OCI-LY7 (cell line): ENCODE measurements around the gene CNOT3. TPM values are rescaled to one million over a fixed set of nuclear protein-coding genes. Genes with fewer than 3 reads are reported as not detected.
A peak's percentile ranks its signal among the peaks of the same experiment; 100 is the strongest.

ENCODE experiments used
- BruUV-seq: library from RNA; stranded (reverse); fragments of 400-500 nt; replicated peaks from 2 replicates; lab custom pipeline; 2021; lab: Mats Ljungman, UMichigan
- CTCF ChIA-PET: fragments of 300-600 bp; sonication (Branson Sonifier 250); formaldehyde crosslinking; loops from one replicate; lab custom pipeline; 2022; ENCODE audit warnings: antibody characterized with exemption; ENCODE audit not compliant: unreplicated experiment; lab: Charles Lee
- POLR2A ChIA-PET: fragments of 300-600 bp; sonication (Branson Sonifier 250); formaldehyde crosslinking; loops from one replicate; lab custom pipeline; 2022; ENCODE audit warnings: antibody characterized with exemption; lab: Charles Lee
- DNase-seq: peaks from one replicate; pipeline ENCODE4 v3.0.0-alpha.2; 2015; ENCODE audit warnings: low spot score
- H2AFZ ChIP-seq: fragments of 200-600 bp; sonication (generic), shearing (Covaris generic); 2 replicates; pipeline ENCODE4 v1.6.1; 2014; ENCODE audit warnings: mild to moderate bottlenecking, antibody characterized with exemption, low read length, moderate library complexity
- H3K27ac ChIP-seq: fragments of 200-600 bp; sonication (generic); 2 replicates; pipeline ENCODE4 v1.5.1; 2014; ENCODE audit warnings: mixed run types, low read depth, mild to moderate bottlenecking, moderate library complexity, low read length, inconsistent platforms; ENCODE audit not compliant: poor library complexity, severe bottlenecking
- H3K36me3 ChIP-seq: fragments of 200-600 bp; sonication (generic); 2 replicates; pipeline ENCODE4 v1.6.1; 2014; ENCODE audit warnings: mild to moderate bottlenecking, antibody characterized with exemption, low read length, moderate library complexity, mixed read lengths; ENCODE audit not compliant: insufficient read depth
- H3K4me1 ChIP-seq: fragments of 200-600 bp; sonication (generic); 2 replicates; pipeline ENCODE4 v1.5.1; 2014; ENCODE audit warnings: mild to moderate bottlenecking, low read length; ENCODE audit not compliant: insufficient read depth, poor library complexity, severe bottlenecking
- H3K4me2 ChIP-seq: fragments of 200-600 bp; sonication (generic); 2 replicates; pipeline ENCODE4 v1.6.1; 2014; ENCODE audit warnings: mild to moderate bottlenecking, low read length
- H3K4me3 ChIP-seq: fragments of 200-600 bp; sonication (generic); 2 replicates; pipeline ENCODE4 v1.5.1; 2014; ENCODE audit warnings: mild to moderate bottlenecking, low read depth, low read length; ENCODE audit not compliant: poor library complexity, severe bottlenecking
- H3K79me2 ChIP-seq: fragments of 200-600 bp; sonication (generic); 2 replicates; pipeline ENCODE4 v1.6.1; 2016; ENCODE audit warnings: low read depth, mild to moderate bottlenecking, low read length, moderate library complexity, mixed read lengths; ENCODE audit not compliant: insufficient read depth
- H3K9me2 ChIP-seq: fragments of 200-600 bp; sonication (generic); 2 replicates; pipeline ENCODE4 v1.6.1; 2016; ENCODE audit warnings: mild to moderate bottlenecking, low read length, mixed read lengths; ENCODE audit not compliant: insufficient read depth
- H3K9me3 ChIP-seq: fragments of 200-600 bp; sonication (generic); 2 replicates; pipeline ENCODE4 v1.6.1; 2014; ENCODE audit warnings: mild to moderate bottlenecking, mixed run types, low read length, mixed read lengths
- H4K20me1 ChIP-seq: fragments of 200-600 bp; sonication (generic); 2 replicates; pipeline ENCODE4 v1.6.1; 2014; ENCODE audit warnings: mild to moderate bottlenecking, antibody characterized with exemption, low read length, moderate library complexity, mixed read lengths; ENCODE audit not compliant: insufficient read depth
- CTCF ChIP-seq: fragments of 200-600 bp; sonication (generic); conservative IDR thresholded peaks from 2 replicates; pipeline ENCODE4 v1.5.1; 2014; ENCODE audit warnings: mild to moderate bottlenecking, antibody characterized with exemption, low read length, moderate library complexity, mixed read lengths
- EZH2phosphoT487 ChIP-seq: fragments of 200-600 bp; sonication (generic); IDR thresholded peaks from 2 replicates; pipeline ENCODE4 v1.6.1; 2018; ENCODE audit warnings: low read depth, borderline replicate concordance, mild to moderate bottlenecking, mixed run types, antibody characterized with exemption, low read length, moderate library complexity, mixed read lengths
- intact Hi-C: fragments of 100-400 bp; cut with micrococcal nuclease; formaldehyde crosslinking; loops from one replicate; pipeline ENCODE4 v1.10.0; 2022; ENCODE audit not compliant: unreplicated experiment
- total RNA-seq, 2 experiments: library from RNA; depleted of rRNA in 1 of 2; stranded (reverse); fragments of >200 nt in 1 of 2; shearing (Covaris generic) in 1 of 2; gene quantifications; 2 replicates each; pipeline ENCODE4 v1.2.3, GENCODE V29; 2014 to 2022

CNOT3 gene
- total RNA-seq, 2 experiments from 2014 or later, result 18.4 to 54.8 TPM

GRCh38 chr19:54159352-54160181 lies 22.0 kb downstream of the CNOT3 start, which contains the start of gene LENG1:
Gene LENG1 (minus strand): TSS chr19:54159721. CDS start chr19:54159695, 26 bp downstream.
- peak within 1 kb of the TSS; percentile 91 for H3K4me2 ChIP-seq
- H3K36me3 ChIP-seq, result peaks cover 35% of the 10 kb centered on the region
- BruUV-seq, result no TSS peak
- H3K27ac ChIP-seq, result peak within 1 kb of the TSS; percentile 82
- no peaks in the 10 kb centered on the region for H3K9me2 ChIP-seq
- TF ChIP-seq CTCF (peak; percentile 64), EZH2phosphoT487 (no peak)
- peak within 1 kb of the TSS; percentile 81 for H3K4me3 ChIP-seq
- no peaks in the 10 kb centered on the region for H3K9me3 ChIP-seq
- no peaks in the 10 kb centered on the region for H4K20me1 ChIP-seq
- peaks cover 6% of the 10 kb centered on the region; the same call in 1 of the 2 replicates for H3K79me2 ChIP-seq
- peak within 1 kb of the TSS; percentile 63 for H2AFZ ChIP-seq
- peak; percentile 100 for DNase-seq
- ChIA-PET CTCF (no interaction called here), POLR2A (interaction anchor here (0.5 to 2.4 kb wide), 4 partner anchors 9 to 38 kb away, joined by 3 to 10 read pairs (median 6); partner anchors contain the start of genes CNOT3 and MBOAT7)
- intact Hi-C loops, result loop anchor here (2.0 kb wide), 3 partner anchors 23 to 57 kb away; partner anchors contain the start of genes CNOT3, NDUFA3 and TSEN34
- H3K4me1 ChIP-seq, result peaks cover 26% of the 10 kb centered on the region

DNA sequence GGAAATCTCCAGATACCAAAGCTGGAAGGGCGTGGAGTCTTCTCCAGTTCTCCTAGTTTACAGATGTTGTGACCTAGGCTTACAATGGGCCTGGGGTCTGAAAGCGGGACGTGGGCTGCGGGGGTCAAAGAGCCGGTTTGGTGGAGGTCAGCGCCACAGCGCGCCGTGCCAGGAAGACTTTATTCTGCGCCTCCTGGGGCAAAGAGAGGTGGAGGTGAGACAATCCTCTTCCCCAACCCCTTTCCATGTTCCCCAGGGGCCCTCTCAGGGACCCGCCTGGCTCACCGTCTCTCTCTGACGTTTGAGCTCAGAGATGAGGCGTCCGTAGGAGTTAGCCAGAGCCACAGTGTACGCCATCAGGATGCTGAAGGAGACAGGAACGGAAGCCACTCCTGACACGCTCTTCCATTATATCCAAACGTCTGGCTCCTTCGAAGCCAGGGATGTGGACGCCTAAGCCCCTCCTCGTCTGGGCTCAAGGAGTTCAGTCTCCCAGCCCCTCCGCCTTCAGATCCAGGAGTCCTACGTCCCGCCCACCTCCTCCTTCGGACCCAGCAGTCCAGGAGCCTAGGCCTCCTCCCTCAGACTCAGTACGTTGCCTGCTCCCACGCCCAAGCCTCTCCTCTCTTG lies 22.7 kb downstream of the CNOT3 start:
- peaks cover 24% of the 10 kb centered on the region for H3K4me1 ChIP-seq
- no peaks in the 10 kb centered on the region for H3K9me2 ChIP-seq
- DNase-seq, result no peak
- peak overlapping the region; percentile 54 for H3K27ac ChIP-seq
- ChIA-PET CTCF (no interaction called here), POLR2A (interaction anchor here (1.2 to 2.4 kb wide), 2 partner anchors 9 to 29 kb away, joined by 3 to 10 read pairs; partner anchors contain the start of gene MBOAT7)
- H3K4me2 ChIP-seq, result peak overlapping the region; percentile 91
- peaks cover 27% of the 10 kb centered on the region for H3K36me3 ChIP-seq
- peak overlapping the region; percentile 81 for H3K4me3 ChIP-seq
- peak overlapping the region; percentile 63 for H2AFZ ChIP-seq
- no peak for TF ChIP-seq EZH2phosphoT487
- intact Hi-C loops, result no loop called here
- H3K9me3 ChIP-seq, result no peaks in the 10 kb centered on the region
- H4K20me1 ChIP-seq, result no peaks in the 10 kb centered on the region
- H3K79me2 ChIP-seq, result peaks cover 6% of the 10 kb centered on the region; the same call in 1 of the 2 replicates
- TSS peak; percentile 79 for BruUV-seq

DNA sequence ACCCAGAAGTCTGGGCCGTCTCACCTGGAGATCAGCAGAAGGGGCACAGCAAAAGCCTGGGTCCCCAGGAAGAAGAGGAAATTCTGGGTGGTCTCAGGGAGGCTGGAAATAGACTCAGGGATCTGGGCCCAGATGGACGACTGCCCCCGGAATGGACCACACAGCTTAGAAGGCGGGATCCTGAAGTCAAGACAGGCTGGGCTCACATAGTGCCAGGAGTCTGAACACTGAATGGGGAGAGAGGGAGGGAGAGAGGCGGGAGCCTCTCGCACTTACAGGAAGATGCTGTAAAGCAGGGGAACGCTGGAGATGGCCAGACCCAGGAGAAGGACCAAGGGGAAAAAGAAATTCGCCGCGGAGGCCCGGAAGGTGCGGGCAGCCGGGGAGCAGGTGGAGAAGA lies 23.3 kb downstream of the CNOT3 start:
- DNase-seq, result no peak
- no TSS peak for BruUV-seq
- no peaks in the 10 kb centered on the region for H3K9me2 ChIP-seq
- H3K27ac ChIP-seq, result no peak overlapping the region
- peaks cover 24% of the 10 kb centered on the region for H3K4me1 ChIP-seq
- intact Hi-C loops, result no loop called here
- no peaks in the 10 kb centered on the region for H3K9me3 ChIP-seq
- peak overlapping the region; percentile 91 for H3K4me2 ChIP-seq
- CTCF ChIA-PET, result no interaction called here
- H3K4me3 ChIP-seq, result peak overlapping the region; percentile 81
- TF ChIP-seq EZH2phosphoT487 (no peak), CTCF (no peak)
- no peaks in the 10 kb centered on the region for H4K20me1 ChIP-seq
- no peak overlapping the region for H2AFZ ChIP-seq
- peaks cover 22% of the 10 kb centered on the region for H3K36me3 ChIP-seq
- H3K79me2 ChIP-seq, result peaks cover 6% of the 10 kb centered on the region; the same call in 1 of the 2 replicates
- POLR2A ChIA-PET, result no interaction called here
